ENCODE results near the gene LGALS9C.
"Not testable (repeated sequence)": the region's sequence is repeated elsewhere in the genome, so short reads cannot be mapped to it uniquely, and the experiment has no call there.

DNA sequence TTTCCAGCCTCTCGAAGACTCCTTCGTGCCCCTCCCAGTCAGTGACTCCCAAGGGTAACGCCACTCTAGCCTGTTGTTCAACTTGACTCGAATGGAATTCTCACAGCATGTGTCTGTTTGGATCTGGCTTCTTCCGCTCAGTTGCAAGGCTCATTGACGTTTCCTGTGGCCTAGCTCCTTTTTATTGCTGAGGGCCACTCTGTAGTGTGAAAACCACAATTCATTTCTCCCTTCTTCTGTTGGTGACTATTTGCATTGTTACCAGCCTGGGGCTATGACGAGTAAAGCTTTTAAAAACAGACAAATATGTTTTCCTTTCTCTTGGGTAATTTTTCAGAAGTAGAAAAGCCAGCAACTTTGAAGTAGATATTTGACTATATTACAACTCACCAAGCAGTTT lies 1.8 kb upstream of the LGALS9C start:
- not testable (repeated sequence) for TF ChIP-seq CTCF (IDR thresholded peaks at IDR 0.05; ENCODE audit: low read depth, low read length); MYC (IDR thresholded peaks at IDR 0.05; ENCODE audit: low read depth, low read length); POLR2A (IDR thresholded peaks at IDR 0.05; ENCODE audit: extremely low read depth, insufficient read length); MAX (IDR thresholded peaks at IDR 0.05; ENCODE audit: low read depth, low read length)
